Fibroblast of lung (primary cell): ENCODE measurements around the gene LHX5. TPM values are rescaled to one million over a fixed set of nuclear protein-coding genes. Genes with fewer than 3 reads are reported as not detected.
A peak's percentile ranks its signal among the peaks of the same experiment; 100 is the strongest.

Source experiments
- DNase-seq, 2 donors: peaks; one replicate each; pipeline versions ENCODE4 v3.0.0 to v3.0.0-alpha.2; 2010; ENCODE audit warnings: low read depth in 2 of 2
- H2AFZ ChIP-seq: 2 replicates; pipeline ENCODE4 v1.5.1; 2012; ENCODE audit warnings: low read length, control low read depth, inconsistent platforms
- H3K27ac ChIP-seq: 2 replicates; pipeline ENCODE4 v1.5.1; 2011; ENCODE audit warnings: low read length, control low read depth; ENCODE audit not compliant: insufficient read depth
- H3K27me3 ChIP-seq: 2 replicates; pipeline ENCODE4 v1.5.1; 2011; ENCODE audit warnings: mild to moderate bottlenecking, low read length; ENCODE audit not compliant: control insufficient read depth, insufficient read depth
- H3K36me3 ChIP-seq: 2 replicates; pipeline ENCODE4 v1.5.1; 2011; ENCODE audit warnings: low read length; ENCODE audit not compliant: control insufficient read depth, insufficient read depth
- H3K4me1 ChIP-seq: 2 replicates; pipeline ENCODE4 v1.5.1; 2011; ENCODE audit warnings: low read length; ENCODE audit not compliant: control insufficient read depth, insufficient read depth; ENCODE audit errors: extremely low read depth
- H3K4me2 ChIP-seq: 2 replicates; pipeline ENCODE4 v1.5.1; 2011; ENCODE audit warnings: low read length, control low read depth; ENCODE audit not compliant: insufficient read depth; ENCODE audit errors: extremely low read depth
- H3K4me3 ChIP-seq, 4 experiments: fragments of 200-600 bp in 1 of 4; sonication (generic) in 1 of 4; replicated peaks in 1 of 4; 2 replicates each; pipeline ENCODE4 v1.5.1; 2011 to 2016; ENCODE audit warnings: low read length in 4 of 4, low read depth in 3 of 4, mild to moderate bottlenecking in 3 of 4, control low read depth in 2 of 4, inconsistent platforms in 1 of 4, mixed read lengths in 1 of 4; ENCODE audit not compliant: insufficient read depth in 1 of 4; ENCODE audit errors: control extremely low read depth in 1 of 4
- H3K79me2 ChIP-seq: 2 replicates; pipeline ENCODE4 v1.5.1; 2012; ENCODE audit warnings: mild to moderate bottlenecking, low read length, inconsistent platforms; ENCODE audit not compliant: control insufficient read depth, insufficient read depth
- H3K9ac ChIP-seq: 2 replicates; pipeline ENCODE4 v1.5.1; 2011; ENCODE audit warnings: mild to moderate bottlenecking, low read length, control low read depth; ENCODE audit not compliant: insufficient read depth
- H3K9me3 ChIP-seq: 2 replicates; pipeline ENCODE4 v1.5.1; 2012; ENCODE audit warnings: low read depth, low read length; ENCODE audit not compliant: control insufficient read depth, insufficient read depth
- H4K20me1 ChIP-seq: 2 replicates; pipeline ENCODE4 v1.5.1; 2011; ENCODE audit warnings: low read length; ENCODE audit not compliant: control insufficient read depth, insufficient read depth; ENCODE audit errors: extremely low read depth
- CTCF ChIP-seq, 2 donors: IDR thresholded peaks in 1 of 2; conservative IDR thresholded peaks in 1 of 2; 1 replicate in 1 of 2; 2 replicates in 1 of 2; pipeline ENCODE4 v1.5.1; 2011 to 2012; ENCODE audit warnings: low read length in 2 of 2, control low read depth in 1 of 2, inconsistent platforms in 1 of 2, low read depth in 1 of 2, mild to moderate bottlenecking in 1 of 2
- EZH2 ChIP-seq: IDR thresholded peaks from 2 replicates; pipeline ENCODE4 v1.5.1; 2012; ENCODE audit warnings: low read length, control low read depth, mild to moderate bottlenecking; ENCODE audit errors: missing control alignments
- polyA plus RNA-seq, 2 donors: library from polyadenylated mRNA; depleted of rRNA in 1 of 2; stranded (reverse) in 1 of 2; unstranded in 1 of 2; fragments of >200 nt; gene quantifications; 2 replicates each; pipeline ENCODE4 v1.2.1, GENCODE V29; 2011 to 2012; ENCODE audit warnings: missing spikeins in 1 of 2
- total RNA-seq: library from RNA; depleted of rRNA; stranded (reverse); fragments of >200 nt; gene quantifications from 2 replicates; pipeline ENCODE4 v1.2.1, GENCODE V29; 2014

The LHX5 gene
- total and polyA plus RNA-seq, 2 donors (not counting 1 experiment from before 2014, with no cell fraction given): not detected

- DNase-seq: peak; percentile 33 to 63
- Histone ChIP-seq H3K9ac (no peak overlapping the region), H3K4me3 (no peak overlapping the region), H3K9me3 (no peaks in the 10 kb centered on the region), H3K4me1 (no peaks in the 10 kb centered on the region), H3K27me3 (no peaks in the 10 kb centered on the region), H4K20me1 (no peaks in the 10 kb centered on the region), H2AFZ (no peak overlapping the region), H3K4me2 (no peak overlapping the region), H3K36me3 (no peaks in the 10 kb centered on the region), H3K79me2 (peaks cover 2% of the 10 kb centered on the region), H3K27ac (no peak overlapping the region)
- TF ChIP-seq CTCF (conservative IDR thresholded peaks at IDR 0.05 in 1 of 2, IDR thresholded peaks at IDR 0.05 in 1 of 2; ENCODE audit: low read depth in 1 of 2, low read length in 2 of 2): peak; percentile 80 to 91
- TF ChIP-seq EZH2: no peak
These were observed 46.5 kb downstream of the LHX5 start for GRCh38 chr12:113424915-113425823.

GRCh38 chr12:113424456-113424855 is 47.2 kb downstream of the LHX5 start:
- TF ChIP-seq CTCF (conservative IDR thresholded peaks at IDR 0.05 in 1 of 2, IDR thresholded peaks at IDR 0.05 in 1 of 2; ENCODE audit: low read depth in 1 of 2, low read length in 2 of 2): no peak
- TF ChIP-seq EZH2: no peak
- Histone ChIP-seq H3K4me1 (no peaks in the 10 kb centered on the region), H3K9me3 (no peaks in the 10 kb centered on the region), H3K4me2 (no peak overlapping the region), H4K20me1 (no peaks in the 10 kb centered on the region), H3K27me3 (no peaks in the 10 kb centered on the region), H3K9ac (no peak overlapping the region), H2AFZ (no peak overlapping the region), H3K27ac (no peak overlapping the region), H3K36me3 (no peaks in the 10 kb centered on the region), H3K79me2 (peaks cover 2% of the 10 kb centered on the region), H3K4me3 (no peak overlapping the region)
- no peak for DNase-seq

- peak overlapping the region; percentile 80 for H3K9ac ChIP-seq
- DNase-seq: no peak
- H2AFZ ChIP-seq: no peak overlapping the region
- peak overlapping the region; percentile 58 for H3K27ac ChIP-seq
- no peaks in the 10 kb centered on the region for H3K4me1 ChIP-seq
- peak overlapping the region; percentile 96 for H3K4me2 ChIP-seq
- no peak for TF ChIP-seq CTCF (conservative IDR thresholded peaks at IDR 0.05 in 1 of 2, IDR thresholded peaks at IDR 0.05 in 1 of 2; ENCODE audit: low read depth in 1 of 2, low read length in 2 of 2)
- TF ChIP-seq EZH2: no peak
- H4K20me1 ChIP-seq: no peaks in the 10 kb centered on the region
- H3K27me3 ChIP-seq: no peaks in the 10 kb centered on the region
- peaks cover 2% of the 10 kb centered on the region for H3K79me2 ChIP-seq
- no peaks in the 10 kb centered on the region for H3K9me3 ChIP-seq
- no peaks in the 10 kb centered on the region for H3K36me3 ChIP-seq
- H3K4me3 ChIP-seq: peak overlapping the region; percentile 41 to 81 (median 60)
These were observed 48.6 kb downstream of the LHX5 start for GRCh38 chr12:113422886-113423669.
